HepG2 (cell line): ENCODE results near the gene EPC2. TPM values are rescaled to one million over a fixed set of nuclear protein-coding genes. Genes with fewer than 3 reads are reported as not detected.
A peak's percentile ranks its signal among the peaks of the same experiment; 100 is the strongest.

Source experiments
- ARID4A ChIP-seq: sonication (generic); formaldehyde crosslinking; IDR thresholded peaks from 2 replicates; pipeline ENCODE4 v1.5.0; 2020; ENCODE audit warnings: mild to moderate bottlenecking, missing genetic modification reagents, borderline replicate concordance
- CC2D1A ChIP-seq: sonication (generic); formaldehyde crosslinking; IDR thresholded peaks from 2 replicates; pipeline ENCODE4 v1.8.1; 2023; ENCODE audit warnings: mild to moderate bottlenecking, missing genetic modification reagents
- KAT8 ChIP-seq: IDR thresholded peaks from 2 replicates; pipeline ENCODE4 v1.6.1; 2016; ENCODE audit warnings: missing genetic modification reagents, missing compliant biosample characterization
- MAFG ChIP-seq: sonication (generic); formaldehyde crosslinking; IDR thresholded peaks from 2 replicates; pipeline ENCODE4 v1.5.1; 2020; ENCODE audit warnings: mild to moderate bottlenecking, missing genetic modification reagents
- MYPOP ChIP-seq: sonication (generic); formaldehyde crosslinking; IDR thresholded peaks from 2 replicates; pipeline ENCODE4 v1.8.1; 2023; ENCODE audit warnings: mild to moderate bottlenecking, moderate library complexity, missing genetic modification reagents
- NPAS2 ChIP-seq: sonication (generic); formaldehyde crosslinking; IDR thresholded peaks from 2 replicates; pipeline ENCODE4 v1.8.0; 2022; ENCODE audit warnings: mild to moderate bottlenecking, missing genetic modification reagents, borderline replicate concordance
- PLSCR1 ChIP-seq: sonication (generic); formaldehyde crosslinking; IDR thresholded peaks from 2 replicates; pipeline ENCODE4 v1.5.0; 2020; ENCODE audit warnings: missing genetic modification reagents, mild to moderate bottlenecking, borderline replicate concordance
- RAD21 ChIP-seq: fragments of 450-650 bp; formaldehyde crosslinking; IDR thresholded peaks from 2 replicates; pipeline ENCODE4 v1.5.0; 2020; ENCODE audit warnings: mild to moderate bottlenecking
- ZNF703 ChIP-seq: sonication (generic); formaldehyde crosslinking; IDR thresholded peaks from 2 replicates; pipeline ENCODE4 v1.5.1; 2020; ENCODE audit warnings: missing genetic modification reagents, mild to moderate bottlenecking, moderate library complexity, borderline replicate concordance
- ZNF772 ChIP-seq: sonication (generic); formaldehyde crosslinking; IDR thresholded peaks from 2 replicates; pipeline ENCODE4 v1.5.0; 2020; ENCODE audit warnings: mild to moderate bottlenecking, missing genetic modification reagents
- ZSCAN30 ChIP-seq: sonication (generic); formaldehyde crosslinking; IDR thresholded peaks from 2 replicates; pipeline ENCODE4 v1.5.0; 2020; ENCODE audit warnings: mild to moderate bottlenecking, missing genetic modification reagents
- polyA plus RNA-seq, 8 experiments: library from polyadenylated mRNA; depleted of rRNA in 3 of 8; stranded (reverse) in 7 of 8; unstranded in 1 of 8; fragments of >200 nt; fragmentation: Illumina TruSeq in 4 of 8; extraction: Trizol in 4 of 8; gene quantifications; 2 replicates each; pipeline versions ENCODE4 v1.2.1 to v1.2.3, GENCODE V29; 2011 to 2016; ENCODE audit warnings: low read depth in 4 of 8, missing spikeins in 1 of 8, mixed read lengths in 1 of 8; ENCODE audit not compliant: insufficient read depth in 1 of 8
- total RNA-seq, 5 experiments: library from RNA; depleted of rRNA; stranded (reverse); fragments of >200 nt; fragmentation: Illumina TruSeq; extraction: Trizol; gene quantifications; 2 replicates each; pipeline ENCODE4 v1.2.3, GENCODE V29; 2016; ENCODE audit warnings: low read depth in 1 of 5
- TF ChIP-seq, protein P1 (sequence below): sonication (generic); formaldehyde crosslinking; IDR thresholded peaks from 2 replicates; pipeline ENCODE4 v1.4.0; 2020; ENCODE audit warnings: missing genetic modification reagents, borderline replicate concordance
- TF ChIP-seq, protein P2 (sequence below): sonication (generic); formaldehyde crosslinking; IDR thresholded peaks from 2 replicates; pipeline ENCODE4 v1.4.0; 2020; ENCODE audit warnings: missing genetic modification reagents

The EPC2 gene
- total and polyA plus RNA-seq, 2 of the 13 experiments (the other 11 are each of a cell fraction or from before 2014, with no cell fraction given): 20.5 to 22.0 TPM

DNA sequence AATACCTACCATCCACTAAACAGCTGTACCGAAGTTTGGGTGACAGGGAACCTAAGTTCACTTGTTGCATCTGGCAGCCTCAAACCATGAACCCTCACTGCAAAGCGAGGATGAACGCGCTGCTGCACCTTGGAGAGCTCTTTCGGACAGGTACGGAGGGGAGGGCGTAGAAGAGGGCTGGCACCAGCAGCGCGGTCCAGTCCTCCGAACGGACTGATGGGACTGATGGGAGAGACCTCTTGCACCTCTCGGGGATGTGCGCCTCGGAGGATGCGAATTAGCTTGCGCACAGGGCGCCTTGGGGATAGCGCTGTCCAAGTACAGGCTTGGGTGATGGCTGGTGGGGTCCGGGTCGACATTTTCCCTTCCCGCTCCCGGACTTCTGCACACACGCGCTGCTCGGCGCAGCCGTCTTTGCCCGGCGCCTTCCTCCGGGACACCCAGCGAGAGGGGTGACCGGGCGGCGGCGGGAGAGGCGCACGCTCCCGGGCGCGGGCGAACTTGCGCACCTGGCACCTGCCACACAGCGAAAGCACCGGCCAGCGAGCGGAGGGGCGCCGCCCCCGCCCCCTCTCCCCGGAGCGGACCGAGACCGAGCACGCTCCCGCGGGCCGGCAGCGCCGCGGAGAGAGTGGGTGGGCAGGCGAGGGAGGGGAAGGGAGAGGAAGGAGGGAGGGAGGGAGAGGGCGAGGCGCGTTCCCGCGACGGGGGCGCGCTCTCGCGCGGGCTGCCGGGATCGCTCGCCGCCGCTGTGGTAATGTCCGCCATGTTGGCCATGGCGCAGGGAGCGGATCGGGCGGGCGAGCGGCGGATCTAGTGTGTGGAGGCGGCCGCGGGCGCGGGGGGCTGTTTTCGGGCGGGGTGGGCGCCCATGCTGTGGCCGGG lies at the start of gene EPC2 (continued):
- TF ChIP-seq ARID4A (peak; percentile 89), NPAS2 (CRISPR knock-in tag) (no peak), PLSCR1 (CRISPR knock-in tag) (no peak), ZNF772 (CRISPR knock-in tag) (no peak), RAD21 (CRISPR knock-in tag) (peak; percentile 66), CC2D1A (0 out of 2 replicates have a peak, but pooled peaks have one; percentile 72), MAFG (CRISPR knock-in tag) (no peak), ZSCAN30 (CRISPR knock-in tag) (no peak), KAT8 (CRISPR knock-in tag) (no peak; the same call in 1 of the 2 replicates), MYPOP (CRISPR knock-in tag) (peak; percentile 91), ZNF703 (no peak)
- TF ChIP-seq, protein P1, sequence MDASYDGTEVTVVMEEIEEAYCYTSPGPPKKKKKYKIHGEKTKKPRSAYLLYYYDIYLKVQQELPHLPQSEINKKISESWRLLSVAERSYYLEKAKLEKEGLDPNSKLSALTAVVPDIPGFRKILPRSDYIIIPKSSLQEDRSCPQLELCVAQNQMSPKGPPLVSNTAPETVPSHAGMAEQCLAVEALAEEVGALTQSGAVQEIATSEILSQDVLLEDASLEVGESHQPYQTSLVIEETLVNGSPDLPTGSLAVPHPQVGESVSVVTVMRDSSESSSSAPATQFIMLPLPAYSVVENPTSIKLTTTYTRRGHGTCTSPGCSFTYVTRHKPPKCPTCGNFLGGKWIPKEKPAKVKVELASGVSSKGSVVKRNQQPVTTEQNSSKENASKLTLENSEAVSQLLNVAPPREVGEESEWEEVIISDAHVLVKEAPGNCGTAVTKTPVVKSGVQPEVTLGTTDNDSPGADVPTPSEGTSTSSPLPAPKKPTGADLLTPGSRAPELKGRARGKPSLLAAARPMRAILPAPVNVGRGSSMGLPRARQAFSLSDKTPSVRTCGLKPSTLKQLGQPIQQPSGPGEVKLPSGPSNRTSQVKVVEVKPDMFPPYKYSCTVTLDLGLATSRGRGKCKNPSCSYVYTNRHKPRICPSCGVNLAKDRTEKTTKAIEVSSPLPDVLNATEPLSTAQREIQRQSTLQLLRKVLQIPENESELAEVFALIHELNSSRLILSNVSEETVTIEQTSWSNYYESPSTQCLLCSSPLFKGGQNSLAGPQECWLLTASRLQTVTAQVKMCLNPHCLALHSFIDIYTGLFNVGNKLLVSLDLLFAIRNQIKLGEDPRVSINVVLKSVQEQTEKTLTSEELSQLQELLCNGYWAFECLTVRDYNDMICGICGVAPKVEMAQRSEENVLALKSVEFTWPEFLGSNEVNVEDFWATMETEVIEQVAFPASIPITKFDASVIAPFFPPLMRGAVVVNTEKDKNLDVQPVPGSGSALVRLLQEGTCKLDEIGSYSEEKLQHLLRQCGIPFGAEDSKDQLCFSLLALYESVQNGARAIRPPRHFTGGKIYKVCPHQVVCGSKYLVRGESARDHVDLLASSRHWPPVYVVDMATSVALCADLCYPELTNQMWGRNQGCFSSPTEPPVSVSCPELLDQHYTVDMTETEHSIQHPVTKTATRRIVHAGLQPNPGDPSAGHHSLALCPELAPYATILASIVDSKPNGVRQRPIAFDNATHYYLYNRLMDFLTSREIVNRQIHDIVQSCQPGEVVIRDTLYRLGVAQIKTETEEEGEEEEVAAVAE (CRISPR knock-in tag): 0 out of 2 replicates have a peak, but pooled peaks have one; percentile 3
- TF ChIP-seq, protein P2, sequence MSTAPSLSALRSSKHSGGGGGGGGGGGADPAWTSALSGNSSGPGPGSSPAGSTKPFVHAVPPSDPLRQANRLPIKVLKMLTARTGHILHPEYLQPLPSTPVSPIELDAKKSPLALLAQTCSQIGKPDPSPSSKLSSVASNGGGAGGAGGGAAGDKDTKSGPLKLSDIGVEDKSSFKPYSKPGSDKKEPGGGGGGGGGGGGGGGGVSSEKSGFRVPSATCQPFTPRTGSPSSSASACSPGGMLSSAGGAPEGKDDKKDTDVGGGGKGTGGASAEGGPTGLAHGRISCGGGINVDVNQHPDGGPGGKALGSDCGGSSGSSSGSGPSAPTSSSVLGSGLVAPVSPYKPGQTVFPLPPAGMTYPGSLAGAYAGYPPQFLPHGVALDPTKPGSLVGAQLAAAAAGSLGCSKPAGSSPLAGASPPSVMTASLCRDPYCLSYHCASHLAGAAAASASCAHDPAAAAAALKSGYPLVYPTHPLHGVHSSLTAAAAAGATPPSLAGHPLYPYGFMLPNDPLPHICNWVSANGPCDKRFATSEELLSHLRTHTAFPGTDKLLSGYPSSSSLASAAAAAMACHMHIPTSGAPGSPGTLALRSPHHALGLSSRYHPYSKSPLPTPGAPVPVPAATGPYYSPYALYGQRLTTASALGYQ (CRISPR knock-in tag): no peak; the same call in 1 of the 2 replicates
